MCF 10A (cell line): ENCODE measurements around the gene C12orf54. TPM values are rescaled to one million over a fixed set of nuclear protein-coding genes. Genes with fewer than 3 reads are reported as not detected.
"Not testable (repeated sequence)": the region's sequence is repeated elsewhere in the genome, so short reads cannot be mapped to it uniquely, and the experiment has no call there.

Experiments used
- BruUV-seq: library from RNA; stranded (reverse); fragments of 400-500 nt; replicated peaks from 2 replicates; lab custom pipeline; 2021; lab: Mats Ljungman, UMichigan
- CTCF ChIA-PET: fragments of 300-600 bp; sonication (Branson Sonifier 250); formaldehyde crosslinking; extraction: SDS; loops from one replicate; lab custom pipeline; 2021; ENCODE audit warnings: antibody characterized with exemption, inconsistent platforms; lab: Yijun Ruan, JAX
- POLR2A ChIA-PET: fragments of 300-600, 350-650 bp; sonication (Branson Sonifier 250); formaldehyde crosslinking; extraction: SDS; loops from one replicate; lab custom pipeline; 2020; ENCODE audit warnings: antibody characterized with exemption, inconsistent platforms; lab: Yijun Ruan, JAX
- DNase-seq: peaks from one replicate; pipeline ENCODE4 v3.0.0-alpha.2; 2018; ENCODE audit not compliant: unreplicated experiment
- H3K27ac Mint-ChIP-seq: one replicate; pipeline ENCODE4 v1.8.0; 2022; ENCODE audit warnings: mild to moderate bottlenecking, low read depth, mixed read lengths; ENCODE audit not compliant: unreplicated experiment
- H3K27me3 Mint-ChIP-seq: one replicate; pipeline ENCODE4 v1.8.0; 2022; ENCODE audit warnings: mixed read lengths; ENCODE audit not compliant: insufficient read depth, unreplicated experiment
- H3K36me3 Mint-ChIP-seq: one replicate; pipeline ENCODE4 v1.8.0; 2022; ENCODE audit warnings: mild to moderate bottlenecking, moderate library complexity, mixed read lengths; ENCODE audit not compliant: insufficient read depth, unreplicated experiment
- H3K4me1 Mint-ChIP-seq: one replicate; pipeline ENCODE4 v1.8.0; 2022; ENCODE audit warnings: mixed read lengths; ENCODE audit not compliant: insufficient read depth, unreplicated experiment
- H3K4me3 Mint-ChIP-seq: one replicate; pipeline ENCODE4 v1.8.0; 2022; ENCODE audit warnings: mild to moderate bottlenecking, moderate library complexity, mixed read lengths; ENCODE audit not compliant: unreplicated experiment
- H3K9me3 Mint-ChIP-seq: one replicate; pipeline ENCODE4 v1.8.0; 2022; ENCODE audit warnings: mixed read lengths; ENCODE audit not compliant: unreplicated experiment
- CTCF ChIP-seq: fragments of 200-600 bp; IDR thresholded peaks from one replicate; pipeline ENCODE4 v1.8.0; 2022; ENCODE audit warnings: antibody characterized with exemption, mild to moderate bottlenecking; ENCODE audit not compliant: unreplicated experiment
- intact Hi-C: fragments of 100-400 bp; cut with micrococcal nuclease; formaldehyde crosslinking; loops from 2 replicates; pipeline ENCODE4 v1.14.1; 2022
- total RNA-seq: library from RNA; stranded (reverse); gene quantifications from 2 replicates; pipeline ENCODE4 v1.2.3, GENCODE V29; 2022

Gene C12orf54
- total RNA-seq, 1 experiment from 2014 or later: 1.9 TPM

GRCh38 chr12:48454667-48455066, 27.6 kb upstream of the C12orf54 start:
- H3K27ac Mint-ChIP-seq: no peak overlapping the region
- H3K4me1 Mint-ChIP-seq: no peaks in the 10 kb centered on the region
- peaks cover 46% of the 10 kb centered on the region for H3K27me3 Mint-ChIP-seq
- intact Hi-C loops: no loop called here
- peak; percentile 38 for DNase-seq
- CTCF ChIA-PET: no interaction called here
- no peaks in the 10 kb centered on the region for H3K36me3 Mint-ChIP-seq
- TF ChIP-seq CTCF: no peak
- no peaks in the 10 kb centered on the region for H3K9me3 Mint-ChIP-seq
- no TSS peak for BruUV-seq
- no peak overlapping the region for H3K4me3 Mint-ChIP-seq
- POLR2A ChIA-PET: no interaction called here

- no peak for DNase-seq
These were observed 27.2 kb upstream of the C12orf54 start for GRCh38 chr12:48455116-48455515.

GRCh38 chr12:48459259-48459658, 23.0 kb upstream of the C12orf54 start:
- H3K27ac Mint-ChIP-seq: no peak overlapping the region

More at GRCh38 chr12:48455116-48455515, 27.2 kb upstream of the C12orf54 start:
- Mint-ChIP-seq H3K27me3 (peaks cover 46% of the 10 kb centered on the region), H3K4me1 (no peaks in the 10 kb centered on the region), H3K36me3 (no peaks in the 10 kb centered on the region), H3K4me3 (no peak overlapping the region), H3K9me3 (no peaks in the 10 kb centered on the region), H3K27ac (no peak overlapping the region)
- intact Hi-C loops: no loop called here
- no TSS peak for BruUV-seq
- no peak for TF ChIP-seq CTCF
- POLR2A ChIA-PET: no interaction called here
- CTCF ChIA-PET: interaction anchor here (0.7 kb wide), 1 partner anchor 49 kb away, joined by 3 read pairs; no protein-coding TSS in a partner anchor

GRCh38 chr12:48469027-48469426, 13.3 kb upstream of the C12orf54 start:
- H3K36me3 Mint-ChIP-seq, H3K4me3 Mint-ChIP-seq, H3K27ac Mint-ChIP-seq, POLR2A ChIA-PET, H3K4me1 Mint-ChIP-seq, DNase-seq, BruUV-seq, H3K27me3 Mint-ChIP-seq, intact Hi-C loops: not testable (repeated sequence)
- CTCF ChIA-PET: interaction anchor here (1.4 kb wide), 1 partner anchor 10 kb away, joined by 3 read pairs; no protein-coding TSS in a partner anchor
- H3K9me3 Mint-ChIP-seq: peaks cover 33% of the 10 kb centered on the region

More at GRCh38 chr12:48459259-48459658, 23.0 kb upstream of the C12orf54 start:
- Mint-ChIP-seq H3K36me3 (no peaks in the 10 kb centered on the region), H3K9me3 (no peaks in the 10 kb centered on the region), H3K27me3 (peaks cover 60% of the 10 kb centered on the region), H3K4me3 (no peak overlapping the region), H3K4me1 (no peaks in the 10 kb centered on the region)
- no peak for TF ChIP-seq CTCF
- BruUV-seq: no TSS peak
- ChIA-PET CTCF (interaction anchor here (0.7 to 1.2 kb wide), 3 partner anchors 9 to 270 kb away, joined by 3 read pairs; no protein-coding TSS in a partner anchor), POLR2A (interaction anchor here (0.8 kb wide), 1 partner anchor 30 kb away, joined by 3 read pairs; no protein-coding TSS in a partner anchor)
- intact Hi-C loops: no loop called here
- no peak for DNase-seq
